Fibroblast of lung (primary cell): Measurements from ENCODE around the gene DUSP16.

ENCODE experiments used
- CTCF ChIP-seq, 2 donors: IDR thresholded peaks in 1 of 2; conservative IDR thresholded peaks in 1 of 2; 1 replicate in 1 of 2; 2 replicates in 1 of 2; pipeline ENCODE4 v1.5.1; 2011 to 2012; ENCODE audit warnings: low read length in 2 of 2, control low read depth in 1 of 2, inconsistent platforms in 1 of 2, low read depth in 1 of 2, mild to moderate bottlenecking in 1 of 2
- EZH2 ChIP-seq: IDR thresholded peaks from 2 replicates; pipeline ENCODE4 v1.5.1; 2012; ENCODE audit warnings: low read length, control low read depth, mild to moderate bottlenecking; ENCODE audit errors: missing control alignments

- TF ChIP-seq EZH2 (no peak), CTCF (conservative IDR thresholded peaks at IDR 0.05 in 1 of 2, IDR thresholded peaks at IDR 0.05 in 1 of 2; ENCODE audit: low read depth in 1 of 2, low read length in 2 of 2) (no peak)
Measured at GRCh38 chr12:12467264-12467663, 95.4 kb downstream of the DUSP16 start.
